GM18873 (cell line): ENCODE data around the gene LHFPL6.

Source experiments
- ATAC-seq: cut with Tn5 transposase; IDR thresholded peaks from one replicate; pipeline ENCODE4 v1.9.1; 2021; ENCODE audit warnings: mild to moderate bottlenecking, moderate library complexity, moderate number of reproducible peaks; ENCODE audit not compliant: unreplicated experiment, low FRiP score

LHFPL6 gene

GRCh38 chr13:39481491-39481890 is 121.5 kb downstream of the LHFPL6 start:
- no peak for ATAC-seq

- no peak for ATAC-seq
Measured at GRCh38 chr13:39474600-39474999, 128.4 kb downstream of the LHFPL6 start.

- no peak for ATAC-seq
Measured at GRCh38 chr13:39469676-39470075, 133.3 kb downstream of the LHFPL6 start.

- no peak for ATAC-seq
Measured at GRCh38 chr13:39468306-39468705, 134.7 kb downstream of the LHFPL6 start.

GRCh38 chr13:39463611-39464010 is 139.4 kb downstream of the LHFPL6 start:
- no peak for ATAC-seq

- ATAC-seq = no peak
Measured at GRCh38 chr13:39462906-39463305, 140.1 kb downstream of the LHFPL6 start.

- ATAC-seq = no peak
Measured at GRCh38 chr13:39462428-39462827, 140.6 kb downstream of the LHFPL6 start.

- ATAC-seq = no peak
Measured at GRCh38 chr13:39461685-39462266, 141.2 kb downstream of the LHFPL6 start.

- no peak for ATAC-seq
Measured at GRCh38 chr13:39457274-39457673, 145.7 kb downstream of the LHFPL6 start.

- no peak for ATAC-seq
Measured at GRCh38 chr13:39455521-39456175, 147.3 kb downstream of the LHFPL6 start.

- ATAC-seq = no peak
Measured at GRCh38 chr13:39452834-39453233, 150.2 kb downstream of the LHFPL6 start.

GRCh38 chr13:39452417-39452816 is 150.6 kb downstream of the LHFPL6 start:
- no peak for ATAC-seq

GRCh38 chr13:39451860-39452301 is 151.1 kb downstream of the LHFPL6 start:
- ATAC-seq = no peak

- no peak for ATAC-seq
Measured at GRCh38 chr13:39451301-39451700, 151.7 kb downstream of the LHFPL6 start.

- ATAC-seq = no peak
Measured at GRCh38 chr13:39450176-39450575, 152.8 kb downstream of the LHFPL6 start.

GRCh38 chr13:39448834-39449233 is 154.2 kb downstream of the LHFPL6 start:
- no peak for ATAC-seq

- ATAC-seq = no peak
Measured at GRCh38 chr13:39446865-39447264, 156.1 kb downstream of the LHFPL6 start.

- no peak for ATAC-seq
Measured at GRCh38 chr13:39444866-39445265, 158.1 kb downstream of the LHFPL6 start.

- ATAC-seq = no peak
Measured at GRCh38 chr13:39433651-39434050, 169.3 kb downstream of the LHFPL6 start.

GRCh38 chr13:39432196-39432595 is 170.8 kb downstream of the LHFPL6 start:
- ATAC-seq = no peak

- ATAC-seq = no peak
Measured at GRCh38 chr13:39422845-39423565, 180.0 kb downstream of the LHFPL6 start.

- ATAC-seq = no peak
Measured at GRCh38 chr13:39419876-39420275, 183.1 kb downstream of the LHFPL6 start.
